HG02973 (cell line): ENCODE results near the gene LYG1.
"Not testable (repeated sequence)": the region's sequence is repeated elsewhere in the genome, so short reads cannot be mapped to it uniquely, and the experiment has no call there.

Source experiments
- ATAC-seq: cut with Tn5 transposase; IDR thresholded peaks from one replicate; pipeline ENCODE4 v1.9.1; 2021; ENCODE audit warnings: moderate library complexity; ENCODE audit not compliant: unreplicated experiment

LYG1 gene

DNA sequence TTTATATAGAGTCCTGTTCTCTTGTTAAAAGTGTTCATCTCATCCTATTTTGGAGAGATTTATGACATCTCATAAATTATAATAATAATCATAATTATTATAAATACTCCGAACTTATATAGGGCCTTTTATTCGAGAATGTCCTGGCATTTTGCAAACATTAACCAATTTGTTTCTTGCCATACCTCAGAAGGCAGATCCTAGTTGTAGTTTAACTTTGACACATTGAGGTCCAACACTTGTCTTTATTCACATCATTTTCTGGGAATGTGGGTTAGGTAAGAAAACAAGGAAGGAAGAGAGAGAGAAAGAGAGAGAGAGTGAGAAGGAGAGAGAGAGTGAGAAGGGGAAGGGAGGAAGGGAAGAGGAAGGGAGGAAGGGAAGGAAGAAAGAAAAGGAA, at the start of gene LYG1:
TSS of gene LYG1 (minus strand) at position 101 of the 400 bp plus-strand sequence. CDS start 5,527 bp downstream, outside the sequence.
- ATAC-seq = not testable (repeated sequence)

DNA sequence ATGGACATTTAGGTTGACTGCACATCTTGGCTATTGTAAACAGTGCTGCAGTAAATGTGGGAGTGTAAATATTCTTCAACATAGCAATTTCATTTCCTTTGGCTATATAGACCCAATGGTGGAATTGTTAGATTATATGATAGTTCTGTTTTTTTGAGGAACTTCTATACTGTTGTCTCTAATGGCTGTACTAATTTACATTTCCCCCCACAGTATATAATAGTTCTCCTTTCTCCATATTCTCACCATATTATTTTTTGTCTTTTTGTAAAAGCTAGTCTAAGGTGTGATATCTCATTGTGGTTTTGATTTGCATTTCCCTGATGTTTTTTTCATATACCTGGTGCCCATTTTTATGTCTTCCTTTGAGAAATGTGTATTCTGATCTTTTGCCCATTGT, 49.2 kb upstream of the LYG1 start:
- no peak for ATAC-seq

DNA sequence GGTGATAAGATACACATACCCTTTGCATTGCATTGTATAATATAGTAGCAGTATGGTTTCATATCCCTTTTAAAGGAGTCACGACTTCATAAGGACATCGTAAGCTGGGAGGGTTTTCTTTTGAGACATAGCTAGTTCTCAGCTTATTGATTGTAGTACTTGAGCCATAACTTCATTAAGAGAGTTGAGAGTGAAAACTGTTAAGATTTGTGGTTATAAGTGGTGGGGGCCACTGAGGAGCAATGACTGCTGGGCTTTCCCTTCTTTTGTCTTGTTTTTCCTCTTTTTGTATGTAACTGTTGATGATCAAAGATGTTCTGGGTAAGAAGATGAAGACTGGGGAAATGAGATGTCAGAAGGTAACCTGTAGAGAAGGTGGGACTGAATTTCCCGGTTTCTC, 47.2 kb upstream of the LYG1 start:
- ATAC-seq = no peak

DNA sequence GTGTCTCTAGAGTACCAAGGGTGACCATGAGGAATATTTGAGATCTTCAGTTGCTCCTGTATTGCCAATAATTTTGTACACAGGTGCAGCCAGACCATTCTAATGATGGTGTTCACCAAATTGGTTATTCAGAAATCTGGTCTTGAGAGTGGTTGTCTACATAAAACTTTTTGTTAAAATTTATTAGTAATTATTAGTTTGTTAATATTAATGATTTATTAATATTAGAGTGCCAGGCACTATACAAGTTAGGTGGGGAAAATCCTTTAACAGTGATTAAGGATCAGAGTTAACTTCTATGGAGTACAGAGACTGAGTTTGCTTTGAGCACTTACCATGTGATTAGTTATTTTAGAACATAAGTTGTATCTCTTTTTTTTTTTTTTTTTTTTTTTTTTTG, 45.2 kb upstream of the LYG1 start:
- no peak for ATAC-seq

DNA sequence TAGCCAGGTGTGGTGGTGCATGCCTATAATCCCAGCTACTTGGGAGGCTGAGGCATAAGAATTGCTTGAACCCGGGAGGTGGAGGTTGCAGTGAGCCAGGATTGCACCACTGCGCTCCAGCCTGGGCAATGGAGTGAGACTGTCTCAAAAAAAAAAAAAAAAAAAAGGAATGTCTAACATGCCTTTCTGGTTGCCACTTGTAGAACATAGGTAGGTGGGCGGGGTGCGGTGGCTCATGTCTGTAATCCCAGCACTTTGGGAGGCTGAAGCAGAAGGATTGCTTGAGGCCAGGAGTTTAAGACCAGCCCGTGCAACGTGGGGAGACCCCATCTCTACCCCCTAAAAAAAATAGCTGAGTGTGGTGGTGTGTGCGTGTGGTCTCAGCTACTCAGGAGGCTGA, 44.4 kb upstream of the LYG1 start:
- not testable (repeated sequence) for ATAC-seq

DNA sequence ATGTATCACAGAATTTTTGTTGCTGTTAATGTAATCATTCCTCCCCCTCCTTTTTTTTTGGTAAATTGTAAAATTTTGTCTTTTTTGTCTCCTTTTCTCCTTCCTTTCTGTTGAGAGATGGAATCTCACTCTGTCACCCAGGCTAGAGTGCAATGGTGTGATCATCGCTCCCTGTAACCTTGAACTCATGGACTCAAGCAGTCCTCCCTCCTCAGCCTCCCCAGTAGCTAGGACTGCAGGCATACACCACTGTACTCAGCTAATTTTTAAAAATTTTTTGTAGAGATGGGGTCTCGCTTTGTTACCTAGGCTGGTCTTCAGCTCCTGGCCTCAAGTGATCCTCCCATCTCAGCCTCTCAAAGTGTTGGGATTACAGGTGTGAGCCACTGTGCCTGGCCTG, 41.5 kb upstream of the LYG1 start:
- no peak for ATAC-seq

- no peak for ATAC-seq
Observed at GRCh38 chr2:99340669-99341236, 39.8 kb upstream of the LYG1 start.

GRCh38 chr2:99338029-99338585, 37.1 kb upstream of the LYG1 start:
- ATAC-seq = no peak

DNA sequence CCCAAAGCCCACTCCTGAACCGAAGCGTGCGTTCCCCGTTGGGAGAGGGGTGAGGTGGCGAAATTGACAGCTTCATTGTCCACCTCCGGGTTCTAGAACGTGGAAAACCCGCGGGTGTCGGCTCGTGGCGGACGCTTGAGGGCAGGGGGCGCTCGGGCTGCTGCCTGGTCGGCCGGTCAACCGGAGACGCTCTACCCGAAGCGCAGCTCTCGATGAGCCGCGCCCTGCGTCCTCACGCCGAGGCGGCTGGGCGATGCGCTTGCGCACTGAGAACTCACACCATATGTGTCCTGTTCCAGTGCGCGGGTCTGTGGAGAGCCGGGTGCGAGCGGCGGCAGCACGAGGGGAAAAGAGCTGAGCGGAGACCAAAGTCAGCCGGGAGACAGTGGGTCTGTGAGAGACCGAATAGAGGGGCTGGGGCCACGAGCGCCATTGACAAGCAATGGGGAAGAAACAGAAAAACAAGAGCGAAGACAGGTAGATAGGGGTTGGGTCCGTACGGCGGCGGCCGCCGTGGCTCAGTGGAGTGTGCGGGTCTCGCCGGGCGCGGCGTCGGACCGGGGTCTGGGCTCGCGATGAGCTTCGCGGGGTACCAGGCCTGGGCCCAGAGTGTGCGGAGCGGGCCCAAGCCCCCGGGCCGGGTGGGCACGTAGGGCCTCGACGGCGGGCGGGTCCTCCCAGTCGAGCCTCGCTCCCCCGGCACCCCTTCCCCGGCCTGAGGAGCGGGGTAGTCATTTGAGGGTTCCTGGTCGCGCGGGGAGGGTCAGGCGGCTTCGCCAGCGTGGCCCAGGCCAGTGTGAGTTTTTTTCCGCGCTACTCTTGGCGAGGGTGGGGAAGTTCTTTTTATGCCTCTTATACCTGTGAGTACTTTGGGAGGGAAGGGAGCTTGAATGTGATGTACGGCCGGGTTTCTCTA, 36.4 kb upstream of the LYG1 start, which contains the start of gene EIF5B:
TSS of gene EIF5B (plus strand) at position 277 of the 916 bp plus-strand sequence. CDS start at position 443, 166 bp downstream.
- peak; percentile 50 for ATAC-seq

DNA sequence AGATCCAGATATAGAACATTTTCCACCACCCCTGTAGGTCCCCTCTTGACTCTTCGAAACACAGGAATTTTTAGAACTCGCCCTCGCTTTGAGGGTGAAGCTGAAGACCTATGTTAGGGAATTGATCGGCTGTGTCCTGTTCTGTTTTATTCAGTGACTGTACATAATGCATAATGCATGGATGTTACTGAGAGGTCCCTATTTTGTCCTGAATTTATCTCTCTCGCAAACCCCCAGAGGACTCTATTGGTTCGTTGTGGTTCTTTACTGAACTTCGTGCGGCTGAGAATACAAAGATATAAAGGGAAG, 35.8 kb upstream of the LYG1 start:
- no peak for ATAC-seq

GRCh38 chr2:99335911-99336803, 35.2 kb upstream of the LYG1 start, which contains the start of gene TXNDC9:
Gene TXNDC9, minus strand, starts transcription at chr2:99336333. Its CDS starts 3,123 bp downstream, at chr2:99333210.
- peak; percentile 65 for ATAC-seq

DNA sequence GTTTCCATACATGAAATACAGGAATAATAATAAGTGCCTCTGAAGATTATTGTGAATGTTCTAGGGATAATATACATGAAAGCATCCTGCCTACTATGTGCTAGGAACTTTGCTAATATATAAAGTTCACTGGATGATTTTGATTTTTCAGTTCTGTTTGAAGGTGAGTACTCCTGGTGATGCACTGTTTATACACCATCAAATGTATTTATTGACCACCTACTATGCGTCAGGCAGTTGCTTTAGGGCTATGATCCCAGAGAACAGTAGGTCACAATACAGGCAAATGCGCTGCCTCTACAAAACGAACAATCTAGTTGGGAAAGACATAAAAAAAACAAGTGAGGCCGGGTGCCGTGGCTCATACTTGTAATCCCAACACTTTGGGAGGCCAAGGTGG, 24.4 kb upstream of the LYG1 start:
- ATAC-seq = no peak

DNA sequence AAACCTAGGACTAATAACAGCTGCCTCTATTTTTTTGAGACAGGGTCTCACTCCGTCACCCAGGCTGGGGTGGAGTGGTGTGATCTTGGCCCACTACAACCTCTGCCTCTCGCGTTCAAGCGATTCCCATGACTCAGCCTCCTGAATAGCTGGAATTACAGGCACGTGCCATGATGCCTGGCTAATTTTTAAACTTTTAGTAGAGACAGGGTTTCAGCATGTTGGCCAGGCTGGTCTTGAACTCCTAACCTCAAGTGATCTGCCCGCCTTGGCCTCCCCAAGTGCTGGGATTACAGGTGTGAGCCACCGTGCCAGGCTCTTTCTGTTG, 16.8 kb upstream of the LYG1 start:
- not testable (repeated sequence) for ATAC-seq

DNA sequence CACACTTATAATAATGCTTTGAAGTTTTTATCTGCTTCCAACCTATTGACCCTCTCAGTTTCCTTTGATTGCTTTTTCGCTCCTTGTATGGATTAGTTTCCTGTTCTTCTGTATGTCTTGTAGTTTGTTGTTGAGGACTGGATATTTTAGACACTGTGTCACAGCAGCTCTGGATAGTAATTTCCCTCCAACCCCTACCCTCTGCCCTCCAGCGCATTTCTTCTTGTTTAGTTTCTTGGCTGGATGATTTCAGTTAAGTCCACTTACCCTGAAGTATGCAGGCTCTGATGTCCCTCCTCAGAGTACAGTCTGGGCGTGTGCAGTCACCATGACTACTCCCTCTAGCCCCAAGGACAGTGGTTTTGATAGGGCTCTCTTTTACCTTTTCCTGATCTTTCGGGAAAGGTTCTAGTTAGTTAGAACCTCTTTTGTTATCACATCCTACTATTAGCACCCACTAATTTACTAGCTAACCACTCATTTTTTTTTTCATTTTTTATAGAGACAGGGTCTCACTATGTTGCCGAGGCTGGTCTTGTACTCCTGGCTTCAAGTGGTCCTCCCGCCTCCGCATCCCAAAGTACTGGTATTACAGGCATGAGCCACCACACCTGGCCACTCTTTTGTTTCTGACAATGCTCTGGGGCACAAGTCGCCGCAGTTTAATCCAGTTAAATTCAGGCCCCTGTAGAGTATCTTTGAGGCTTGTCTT, 16.3 kb upstream of the LYG1 start:
- ATAC-seq = no peak

DNA sequence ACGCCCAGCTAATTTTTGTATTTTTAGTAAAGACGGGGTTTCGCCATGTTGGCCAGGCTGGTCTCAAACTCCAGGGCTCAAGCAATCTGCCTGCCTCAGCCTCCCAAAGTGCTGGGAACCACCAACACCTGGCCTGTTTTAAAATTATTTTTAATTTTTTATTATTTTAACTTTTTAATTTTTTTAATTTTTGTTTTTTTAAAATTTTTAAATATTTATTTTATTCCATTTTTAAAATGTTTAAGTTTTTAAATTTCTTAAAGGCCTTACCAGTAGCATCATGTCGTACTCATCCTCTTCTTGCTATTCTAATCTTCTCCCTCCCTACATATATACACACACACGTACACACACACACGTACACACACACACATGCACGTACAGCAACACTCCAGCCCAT, 1.4 kb downstream of the LYG1 start:
- ATAC-seq = no peak

GRCh38 chr2:99297994-99298393, 3.0 kb downstream of the LYG1 start:
- no peak for ATAC-seq

DNA sequence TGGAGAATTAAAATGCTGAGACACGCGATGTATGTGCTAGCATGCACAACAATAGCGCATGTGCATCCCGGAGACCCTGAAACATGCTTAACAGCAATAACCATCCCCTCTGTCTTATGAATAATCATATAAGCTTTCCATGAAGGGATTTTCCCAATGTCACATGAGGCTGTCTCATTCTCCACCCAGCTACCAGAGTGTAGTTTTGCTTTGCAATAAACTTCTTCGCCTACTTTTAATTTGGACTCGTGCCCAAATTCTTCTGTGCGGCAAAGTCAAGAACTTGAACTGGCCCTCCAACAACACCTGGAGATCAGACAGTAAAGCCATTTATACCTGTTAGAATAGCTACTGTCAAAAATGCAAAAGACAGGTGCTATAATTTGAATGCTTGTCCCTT, 15.5 kb downstream of the LYG1 start:
- ATAC-seq = no peak

GRCh38 chr2:99279969-99280695, 20.9 kb downstream of the LYG1 start:
- ATAC-seq = no peak

GRCh38 chr2:99278793-99279291, 22.2 kb downstream of the LYG1 start:
- no peak for ATAC-seq
